KMS-11 (cell line): ENCODE measurements around the gene SCCPDH.
"Not testable (repeated sequence)": the region's sequence is repeated elsewhere in the genome, so short reads cannot be mapped to it uniquely, and the experiment has no call there.

ENCODE experiments used
- H2AFZ ChIP-seq: fragments of 200-600 bp; sonication (generic); 2 replicates; pipeline ENCODE4 v1.6.1; 2016; ENCODE audit warnings: antibody characterized with exemption, mixed run types, low read depth
- H3K27ac ChIP-seq: fragments of 200-600 bp; sonication (generic); 2 replicates; pipeline ENCODE4 v1.6.1; 2016; ENCODE audit warnings: mild to moderate bottlenecking, mixed run types
- H3K27me3 ChIP-seq: fragments of 200-600 bp; sonication (generic); 2 replicates; pipeline ENCODE4 v1.6.1; 2017; ENCODE audit warnings: mild to moderate bottlenecking, low read depth, mixed run types, moderate library complexity; ENCODE audit not compliant: insufficient read depth
- H3K36me3 ChIP-seq: fragments of 200-600 bp; sonication (generic); 2 replicates; pipeline ENCODE4 v1.6.1; 2017; ENCODE audit warnings: mild to moderate bottlenecking, mixed run types; ENCODE audit not compliant: insufficient read depth
- H3K4me1 ChIP-seq: fragments of 200-600 bp; sonication (generic); 2 replicates; pipeline ENCODE4 v1.6.1; 2016; ENCODE audit warnings: mild to moderate bottlenecking, low read depth, mixed run types; ENCODE audit not compliant: poor library complexity, severe bottlenecking
- H3K4me2 ChIP-seq: fragments of 200-600 bp; sonication (generic); 2 replicates; pipeline ENCODE4 v1.7.0; 2016; ENCODE audit warnings: mild to moderate bottlenecking, mixed run types
- H3K4me3 ChIP-seq: fragments of 200-600 bp; sonication (generic); IDR thresholded peaks from 2 replicates; pipeline ENCODE4 v1.6.1; 2017; ENCODE audit warnings: low read depth, low read length, mixed read lengths; ENCODE audit not compliant: insufficient read depth
- H3K79me2 ChIP-seq: fragments of 200-600 bp; sonication (generic); 2 replicates; pipeline ENCODE4 v1.6.1; 2016; ENCODE audit warnings: low read depth, mixed run types; ENCODE audit not compliant: insufficient read depth
- H3K9ac ChIP-seq: fragments of 200-600 bp; sonication (generic); 2 replicates; pipeline ENCODE4 v1.6.1; 2016; ENCODE audit warnings: mild to moderate bottlenecking, mixed run types
- H4K20me1 ChIP-seq: fragments of 200-600 bp; sonication (generic); 2 replicates; pipeline ENCODE4 v1.6.1; 2016; ENCODE audit warnings: mild to moderate bottlenecking, mixed run types; ENCODE audit not compliant: insufficient read depth
- CTCF ChIP-seq: fragments of 200-600 bp; sonication (generic); conservative IDR thresholded peaks from 2 replicates; pipeline ENCODE4 v1.6.1; 2017; ENCODE audit warnings: low read depth, mild to moderate bottlenecking, antibody characterized with exemption, low read length, moderate library complexity, mixed read lengths

The SCCPDH gene

DNA sequence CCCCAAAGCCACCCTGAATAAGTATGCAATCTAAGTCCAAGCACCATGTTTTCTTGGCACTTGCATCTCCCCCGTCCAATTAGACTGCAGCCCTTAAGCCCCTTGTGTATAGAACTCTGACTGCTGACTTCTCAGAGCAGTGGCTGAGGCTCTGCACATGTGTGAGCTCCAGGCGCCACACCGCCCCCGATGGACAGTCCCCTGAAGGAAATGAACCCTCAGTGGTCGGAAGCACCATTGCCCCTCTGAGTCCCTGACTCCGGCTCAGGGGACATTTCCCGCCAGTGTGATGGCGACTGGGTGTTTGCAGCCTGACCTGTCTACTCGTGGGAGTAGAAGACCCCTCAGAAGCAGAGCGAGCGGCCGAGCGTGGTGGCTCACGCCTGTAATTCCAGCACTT, 37.2 kb upstream of the SCCPDH start:
- Histone ChIP-seq H3K36me3 (no peaks in the 10 kb centered on the region), H2AFZ (no peak overlapping the region), H3K4me1 (no peaks in the 10 kb centered on the region), H3K9ac (no peak overlapping the region), H3K27me3 (no peaks in the 10 kb centered on the region), H3K4me2 (no peak overlapping the region), H3K79me2 (no peaks in the 10 kb centered on the region), H3K4me3 (no peak overlapping the region), H3K27ac (no peak overlapping the region), H4K20me1 (no peaks in the 10 kb centered on the region)
- TF ChIP-seq CTCF: no peak

- Histone ChIP-seq H3K4me1 (no peaks in the 10 kb centered on the region), H3K27me3 (no peaks in the 10 kb centered on the region), H2AFZ (peak overlapping the region; percentile 72), H3K9ac (no peak overlapping the region), H3K4me2 (peak overlapping the region; percentile 52; the same call in 1 of the 2 replicates), H3K27ac (no peak overlapping the region), H3K79me2 (no peaks in the 10 kb centered on the region), H3K36me3 (no peaks in the 10 kb centered on the region), H3K4me3 (no peak overlapping the region), H4K20me1 (no peaks in the 10 kb centered on the region)
- peak; percentile 88 for TF ChIP-seq CTCF
Measured at GRCh38 chr1:246689409-246690008, 34.7 kb upstream of the SCCPDH start.

DNA sequence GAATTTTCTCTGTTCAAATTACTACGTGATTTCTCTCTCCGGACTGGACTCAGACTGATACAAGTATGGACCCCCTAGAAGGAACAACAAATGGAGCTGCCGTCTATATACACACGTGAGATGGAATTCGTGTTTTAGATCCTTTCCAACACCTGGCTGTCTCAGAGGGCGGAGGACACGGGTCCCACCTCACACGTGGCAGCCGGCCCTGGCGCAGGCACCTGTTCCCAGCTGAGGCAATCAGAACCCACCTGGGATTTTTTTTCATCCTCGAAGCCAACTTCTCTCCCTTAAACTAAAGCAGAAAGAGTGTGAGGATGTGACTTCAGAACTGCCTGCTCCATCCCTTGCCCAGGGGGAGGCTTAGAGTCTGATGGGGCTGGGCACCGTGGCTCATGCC, 34.1 kb upstream of the SCCPDH start:
- no peaks in the 10 kb centered on the region for H3K36me3 ChIP-seq
- H3K4me3 ChIP-seq: no peak overlapping the region
- H4K20me1 ChIP-seq: no peaks in the 10 kb centered on the region
- no peaks in the 10 kb centered on the region for H3K79me2 ChIP-seq
- H3K4me1 ChIP-seq: no peaks in the 10 kb centered on the region
- peak overlapping the region; percentile 72; the same call in 1 of the 2 replicates for H2AFZ ChIP-seq
- no peak overlapping the region for H3K27ac ChIP-seq
- H3K4me2 ChIP-seq: peak overlapping the region; percentile 52; the same call in 1 of the 2 replicates
- no peak for TF ChIP-seq CTCF
- no peak overlapping the region for H3K9ac ChIP-seq
- no peaks in the 10 kb centered on the region for H3K27me3 ChIP-seq

- Histone ChIP-seq H3K36me3 (no peaks in the 10 kb centered on the region), H3K27me3 (no peaks in the 10 kb centered on the region), H3K9ac (no peak overlapping the region), H3K27ac (no peak overlapping the region), H4K20me1 (no peaks in the 10 kb centered on the region), H3K4me2 (no peak overlapping the region), H3K4me3 (no peak overlapping the region), H2AFZ (no peak overlapping the region), H3K79me2 (no peaks in the 10 kb centered on the region), H3K4me1 (no peaks in the 10 kb centered on the region)
- TF ChIP-seq CTCF: no peak
Measured at GRCh38 chr1:246691622-246692495, 32.4 kb upstream of the SCCPDH start.

DNA sequence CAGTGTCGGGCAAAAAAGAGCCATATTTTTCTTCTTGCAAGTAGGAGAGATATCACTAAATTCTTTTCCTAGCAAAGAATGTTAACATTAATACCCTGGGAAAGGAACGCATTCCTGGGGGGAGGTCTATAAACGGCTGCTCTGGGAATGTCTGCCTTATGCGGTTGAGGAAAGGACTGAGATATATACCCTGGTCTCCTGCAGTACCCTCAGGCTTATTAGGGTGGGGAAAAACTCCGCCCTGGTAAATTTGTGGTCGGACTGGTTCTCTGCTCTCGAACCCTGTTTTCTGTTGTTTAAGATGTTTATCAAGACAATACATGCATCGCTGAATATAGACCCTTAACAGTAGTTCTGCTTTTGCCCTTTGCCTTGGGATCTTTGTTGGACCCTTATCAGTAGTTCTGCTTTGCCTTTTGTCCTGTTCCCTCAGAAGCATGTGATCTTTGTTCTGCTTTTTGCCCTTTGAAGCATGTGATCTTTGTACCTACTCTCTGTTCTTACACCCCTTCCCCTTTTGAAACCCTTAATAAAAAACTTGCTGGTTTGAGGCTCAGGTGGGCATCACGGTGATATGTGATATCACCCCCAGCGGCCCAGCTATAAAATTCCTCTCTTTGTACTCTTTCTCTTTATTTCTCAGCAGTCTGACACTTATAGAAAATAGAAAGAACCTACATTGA, 29.9 kb upstream of the SCCPDH start:
- H3K27ac ChIP-seq, H3K36me3 ChIP-seq, H4K20me1 ChIP-seq, H2AFZ ChIP-seq, H3K9ac ChIP-seq, H3K79me2 ChIP-seq, H3K4me1 ChIP-seq, H3K27me3 ChIP-seq, H3K4me2 ChIP-seq, H3K4me3 ChIP-seq: not testable (repeated sequence)
